NCI-H2107 treated with DMSO at 0.1 percent for 48 hours (cell line): Measurements from ENCODE around the gene DIP2C.
"Not testable (repeated sequence)": the region's sequence is repeated elsewhere in the genome, so short reads cannot be mapped to it uniquely, and the experiment has no call there.

Experiments used
- DNase-seq: peaks from one replicate; lab custom pipeline; 2025; ENCODE audit not compliant: unreplicated experiment; lab: John Stamatoyannopoulos, UW

The DIP2C gene

DNA sequence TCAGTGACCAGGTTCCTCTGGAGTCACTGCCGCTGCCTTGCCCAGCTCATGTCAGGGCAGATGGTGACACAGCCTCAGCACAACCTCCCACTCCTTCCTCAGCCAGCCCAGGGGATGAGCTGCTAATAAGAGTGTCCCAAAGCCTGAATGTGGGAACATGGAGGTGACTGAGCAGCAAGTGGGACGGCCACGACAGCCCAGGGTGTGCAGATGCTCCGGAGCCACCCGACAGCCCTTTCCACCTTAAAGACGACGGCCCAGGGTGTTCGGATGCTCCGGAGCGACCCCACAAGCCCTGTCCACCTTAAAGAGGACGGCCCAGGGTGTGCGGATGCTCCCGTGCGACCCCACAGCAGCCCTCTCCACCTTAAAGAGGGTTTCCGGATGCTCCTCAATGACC is 89.2 kb downstream of the DIP2C start:
- DNase-seq = no peak

DNA sequence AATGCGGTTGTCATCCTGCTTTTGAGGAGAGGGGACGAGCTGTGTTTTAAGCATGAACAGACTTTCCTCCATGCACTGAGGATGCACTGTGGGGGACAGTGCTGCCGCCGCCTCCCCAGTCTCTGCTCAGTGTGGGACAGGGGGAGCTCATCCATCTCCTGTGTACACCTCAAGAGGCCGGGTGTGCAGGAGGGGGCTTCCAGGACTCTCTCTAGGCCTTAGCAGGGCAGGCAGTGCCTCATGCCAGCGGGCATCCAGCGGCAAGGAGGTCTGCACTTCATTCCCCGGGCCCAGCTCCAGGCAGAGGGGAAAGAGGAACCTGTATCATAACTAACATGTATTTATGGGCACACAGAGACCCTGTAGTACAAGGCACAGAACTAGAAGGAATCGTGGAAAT is 89.7 kb downstream of the DIP2C start:
- no peak for DNase-seq

GRCh38 chr10:598415-599170 is 90.9 kb downstream of the DIP2C start:
- no peak for DNase-seq

DNA sequence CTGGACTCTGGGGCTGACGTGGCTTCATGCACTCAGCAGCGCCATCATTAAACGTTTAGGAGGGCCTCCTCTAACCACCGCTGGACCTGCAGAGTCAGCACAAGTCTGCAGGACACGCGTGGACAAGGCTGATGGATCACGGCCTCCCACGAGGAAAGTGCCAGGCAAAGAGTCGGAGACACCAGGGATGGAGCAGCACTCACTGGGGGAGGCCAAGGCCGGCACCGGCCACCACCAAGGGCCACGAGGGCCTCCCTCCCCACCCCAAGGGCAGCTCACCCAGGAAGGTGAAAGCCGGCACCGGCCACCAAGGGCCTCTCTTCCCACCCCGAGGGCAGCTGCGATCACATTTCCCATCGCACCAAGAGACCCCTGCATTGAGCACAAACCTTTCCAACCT is 91.5 kb downstream of the DIP2C start:
- DNase-seq = no peak

DNA sequence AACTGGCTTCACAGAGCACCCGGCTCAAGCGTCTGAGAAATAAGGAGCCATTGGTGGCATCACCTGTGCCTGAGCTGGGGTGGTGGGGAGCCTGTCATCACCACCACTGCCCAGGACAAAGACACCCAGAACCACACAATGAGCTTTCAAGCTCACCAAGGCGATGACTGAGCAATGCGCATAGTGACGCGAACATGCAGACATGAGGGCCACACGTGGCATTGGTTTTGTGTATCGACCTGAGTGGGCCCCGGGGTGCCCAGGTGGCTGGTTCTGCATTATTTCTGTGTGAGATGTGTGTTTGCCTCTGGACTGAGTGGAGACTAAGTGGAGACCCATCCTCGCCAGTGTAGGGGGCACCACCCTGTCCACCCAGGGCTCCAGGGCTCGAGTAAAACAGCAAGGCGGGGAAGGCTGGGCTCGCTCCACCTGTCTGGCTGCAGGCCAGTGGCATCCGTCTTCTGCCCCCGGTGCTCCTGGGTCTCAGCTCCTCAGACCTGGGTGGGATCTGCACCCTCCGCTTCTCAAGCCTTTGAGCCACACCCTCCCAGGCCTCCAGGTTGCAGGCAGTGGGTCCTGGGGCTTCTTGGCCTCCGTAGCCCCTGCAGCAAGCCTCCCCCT is 92.6 kb downstream of the DIP2C start:
- no peak for DNase-seq

DNA sequence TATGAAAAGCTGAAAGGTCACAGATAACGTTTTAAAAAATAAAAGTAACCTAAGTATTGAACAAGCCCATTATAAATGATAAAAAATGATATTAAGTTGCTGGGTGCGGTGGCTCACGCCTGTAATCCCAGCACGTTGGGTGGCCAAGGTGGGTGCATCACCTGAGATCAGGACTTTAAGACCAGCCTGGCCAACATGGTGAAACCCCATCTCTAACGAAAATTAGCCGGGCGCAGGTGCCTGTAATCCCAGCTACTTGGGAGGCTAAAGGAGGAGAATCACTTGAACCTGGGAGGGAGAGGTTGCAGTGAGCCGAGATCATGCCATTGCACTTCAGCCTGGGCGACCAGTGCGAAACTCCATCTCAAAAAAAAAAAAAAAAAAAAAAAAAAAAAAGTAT is 93.3 kb downstream of the DIP2C start:
- not testable (repeated sequence) for DNase-seq

DNA sequence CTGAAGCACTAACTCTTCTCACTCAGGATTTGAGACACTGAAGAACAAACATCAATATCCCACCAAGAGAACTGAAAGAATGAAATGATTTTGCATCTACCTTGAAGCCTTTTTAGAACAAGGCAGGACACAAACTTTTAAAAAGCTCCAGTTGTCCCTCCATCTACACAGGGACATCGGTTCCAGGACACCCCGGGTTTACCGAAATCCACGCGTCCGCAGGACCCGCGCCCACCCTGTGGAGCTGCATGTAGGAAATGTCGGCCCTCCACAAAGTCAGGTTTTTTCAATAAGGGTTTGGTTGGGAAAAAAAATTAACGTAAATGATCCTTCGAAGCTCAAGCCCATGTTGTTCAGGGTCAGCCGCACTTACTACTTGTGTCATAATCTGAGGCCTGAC is 94.0 kb downstream of the DIP2C start:
- no peak for DNase-seq

GRCh38 chr10:594584-595270 is 94.7 kb downstream of the DIP2C start:
- no peak for DNase-seq

DNA sequence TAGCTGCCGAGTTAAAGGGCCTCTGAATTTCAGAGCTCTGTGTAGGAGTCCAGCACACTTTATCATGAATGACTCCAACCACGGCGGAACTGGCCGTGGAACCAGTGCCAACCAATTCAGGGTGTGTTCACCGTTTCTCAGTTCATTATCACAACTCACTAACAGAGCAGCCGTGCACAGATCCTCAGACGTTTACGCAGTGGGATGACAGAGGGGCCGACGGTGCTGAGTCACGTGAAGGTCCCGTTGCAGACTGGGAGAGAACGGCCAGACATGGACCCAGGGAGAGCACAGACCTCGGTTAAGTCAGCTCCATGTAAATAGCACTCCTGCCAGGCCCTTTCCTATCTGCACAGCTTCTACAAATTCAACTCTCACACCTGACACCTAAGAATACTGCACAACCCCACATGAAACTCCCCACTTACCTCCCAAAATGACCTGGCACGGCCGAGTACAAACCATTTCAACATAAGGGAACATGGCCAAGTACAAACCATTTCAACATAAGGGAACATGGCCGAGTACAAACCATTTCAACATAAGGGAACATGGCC is 95.5 kb downstream of the DIP2C start:
- no peak for DNase-seq

DNA sequence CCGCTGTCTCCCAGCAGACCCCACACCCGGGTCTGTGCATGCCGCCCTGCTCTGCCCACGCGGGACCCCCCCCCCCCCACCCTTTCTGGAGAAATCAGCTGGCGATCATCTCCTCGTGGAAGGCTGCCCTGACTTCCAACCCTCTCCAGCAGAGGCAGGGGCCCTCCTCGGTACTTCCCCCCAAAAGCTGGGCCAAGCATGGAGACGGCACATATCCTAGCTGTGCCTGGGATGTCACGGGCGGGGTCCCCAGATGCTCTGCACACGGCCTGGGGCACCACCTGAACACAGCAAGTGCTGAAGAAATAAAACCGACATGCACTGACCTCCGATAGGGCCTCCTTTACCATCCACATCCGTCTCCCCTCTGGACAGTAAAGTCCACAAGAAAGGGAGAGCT is 96.0 kb downstream of the DIP2C start:
- DNase-seq = no peak

GRCh38 chr10:593016-593415 is 96.5 kb downstream of the DIP2C start:
- no peak for DNase-seq

DNA sequence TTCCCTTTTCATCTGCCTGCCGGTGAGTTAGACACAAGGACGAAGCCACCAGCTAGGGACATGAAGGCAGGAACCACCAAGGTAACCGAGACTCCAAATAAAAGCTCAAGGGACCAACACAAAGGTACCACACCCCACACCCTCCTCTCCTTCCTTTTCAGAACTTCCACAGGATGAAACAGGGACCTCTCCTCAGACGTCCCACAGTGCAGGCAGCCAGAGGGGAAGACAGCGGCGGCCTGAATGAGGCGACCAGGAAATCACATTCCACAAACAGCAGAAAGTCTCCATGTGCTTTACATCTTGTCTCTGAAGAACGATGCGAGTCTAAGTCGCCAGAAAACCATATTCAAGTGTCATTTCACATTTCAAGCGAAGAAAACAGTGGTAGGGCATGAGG is 97.8 kb downstream of the DIP2C start:
- no peak for DNase-seq

- no peak for DNase-seq
Measured at GRCh38 chr10:590721-591120, 98.7 kb downstream of the DIP2C start.

GRCh38 chr10:589961-590680 is 99.3 kb downstream of the DIP2C start:
- no peak for DNase-seq

DNA sequence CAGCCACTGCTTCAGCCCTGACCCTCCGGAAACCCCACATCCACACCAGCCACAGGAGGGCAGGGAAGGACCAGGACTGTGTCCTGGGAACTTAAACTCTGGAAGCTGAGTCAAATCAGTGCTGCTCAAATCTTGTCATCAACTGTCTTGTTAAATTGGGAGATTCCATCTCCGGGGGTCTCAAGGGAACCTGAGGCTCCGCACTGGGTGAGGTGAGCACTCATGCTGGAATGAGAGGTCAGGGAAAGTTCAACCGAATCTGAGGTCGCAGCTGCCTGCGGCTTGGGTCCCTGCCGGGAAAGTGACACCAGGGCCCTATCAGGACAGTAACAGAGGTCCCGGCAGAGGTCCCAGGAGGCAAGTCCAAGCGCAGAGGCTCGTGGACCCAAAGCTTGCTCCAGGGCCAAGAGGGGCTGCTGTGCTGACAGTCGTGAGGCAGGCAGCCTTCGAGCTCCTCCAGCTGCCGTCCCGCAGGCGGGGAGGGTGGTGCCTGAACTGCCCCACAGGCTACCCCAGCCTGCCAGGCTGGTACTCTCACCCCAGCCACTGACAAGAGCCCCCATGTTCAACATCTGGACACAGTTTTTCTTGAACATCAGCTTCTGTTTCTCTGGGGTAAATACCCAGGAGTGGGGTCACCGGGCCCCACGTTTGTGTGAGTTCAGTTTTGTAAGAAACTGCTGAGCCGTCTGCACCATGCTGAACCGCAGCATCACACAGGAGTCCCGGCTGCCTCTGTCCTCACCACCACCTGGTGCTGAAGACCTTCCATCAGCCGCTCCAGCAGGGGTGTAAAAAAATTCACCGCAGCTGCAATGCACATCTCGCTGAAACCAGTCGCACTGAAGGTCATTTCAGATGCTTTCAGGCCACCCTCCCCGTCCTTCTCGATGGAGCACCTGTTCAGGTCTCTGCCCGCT is 101.0 kb downstream of the DIP2C start:
- DNase-seq = no peak

- DNase-seq = no peak
Measured at GRCh38 chr10:586716-587115, 102.8 kb downstream of the DIP2C start.

DNA sequence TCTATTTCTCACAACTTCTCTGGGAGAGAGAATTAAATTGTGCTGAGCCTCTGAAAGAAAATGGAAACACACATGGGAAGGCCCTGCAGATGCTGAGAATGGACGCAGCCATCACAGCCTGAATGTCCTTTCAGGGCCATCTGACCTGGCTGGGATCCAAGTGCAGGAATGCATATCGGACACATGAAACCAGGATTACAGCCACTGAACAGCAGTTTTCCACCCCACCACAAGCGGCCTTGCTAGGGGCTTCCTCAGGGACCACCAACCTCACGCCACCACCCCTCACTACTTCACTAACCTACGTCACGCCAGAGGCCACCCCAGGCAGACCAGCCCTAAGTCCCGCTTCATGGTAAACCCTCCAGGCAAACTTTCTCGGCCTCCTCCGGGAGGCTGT is 103.3 kb downstream of the DIP2C start:
- DNase-seq = no peak

DNA sequence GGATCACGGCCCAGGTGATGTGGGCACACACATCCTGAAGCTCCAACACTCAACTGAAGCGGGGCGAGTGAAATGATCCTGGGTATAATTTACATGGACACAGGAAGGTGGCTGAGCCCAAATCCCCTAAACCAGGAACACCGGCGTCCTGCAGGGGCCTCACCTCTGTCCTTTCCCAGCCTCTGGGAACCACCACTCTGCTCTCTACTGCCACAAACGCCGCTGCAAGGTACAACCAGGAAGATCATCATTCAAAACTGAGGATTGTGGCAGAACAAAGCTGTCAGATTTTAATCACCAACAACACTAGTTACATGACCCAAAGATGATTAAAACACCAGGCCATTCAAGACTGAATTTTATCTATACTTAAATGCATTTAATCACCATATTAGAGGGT is 104.0 kb downstream of the DIP2C start:
- DNase-seq = no peak

- DNase-seq = not testable (repeated sequence)
Measured at GRCh38 chr10:584497-585290, 104.8 kb downstream of the DIP2C start.

- no peak for DNase-seq
Measured at GRCh38 chr10:583433-583832, 106.0 kb downstream of the DIP2C start.
